ENCODE data around the gene TMCO4. TPM values are rescaled to one million over a fixed set of nuclear protein-coding genes. Genes with fewer than 3 reads are reported as not detected.

Gene TMCO4
- total RNA-seq, 1 experiment from 2014 or later = 15.1 TPM

DNA sequence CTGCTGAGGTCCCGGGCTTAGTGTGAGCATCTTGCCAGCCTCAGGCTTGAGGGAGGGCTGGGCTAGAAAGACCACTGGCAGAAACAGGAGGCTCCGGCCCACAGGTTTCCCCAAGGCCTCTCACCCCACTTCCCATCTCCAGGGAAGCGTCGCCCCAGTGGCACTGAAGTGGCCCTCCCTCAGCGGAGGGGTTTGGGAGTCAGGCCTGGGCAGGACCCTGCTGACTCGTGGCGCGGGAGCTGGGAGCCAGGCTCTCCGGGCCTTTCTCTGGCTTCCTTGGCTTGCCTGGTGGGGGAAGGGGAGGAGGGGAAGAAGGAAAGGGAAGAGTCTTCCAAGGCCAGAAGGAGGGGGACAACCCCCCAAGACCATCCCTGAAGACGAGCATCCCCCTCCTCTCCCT, 142.2 kb downstream of the TMCO4 start:
- H3K36me3 Mint-ChIP-seq (ENCODE audit: insufficient read depth, unreplicated experiment) = no peaks in the 10 kb centered on the region
- intact Hi-C loops (cut with micrococcal nuclease; ENCODE audit: unreplicated experiment) = no loop called here
- no peaks in the 10 kb centered on the region for H3K9me3 Mint-ChIP-seq (ENCODE audit: unreplicated experiment)
- TF ChIP-seq, protein P1, sequence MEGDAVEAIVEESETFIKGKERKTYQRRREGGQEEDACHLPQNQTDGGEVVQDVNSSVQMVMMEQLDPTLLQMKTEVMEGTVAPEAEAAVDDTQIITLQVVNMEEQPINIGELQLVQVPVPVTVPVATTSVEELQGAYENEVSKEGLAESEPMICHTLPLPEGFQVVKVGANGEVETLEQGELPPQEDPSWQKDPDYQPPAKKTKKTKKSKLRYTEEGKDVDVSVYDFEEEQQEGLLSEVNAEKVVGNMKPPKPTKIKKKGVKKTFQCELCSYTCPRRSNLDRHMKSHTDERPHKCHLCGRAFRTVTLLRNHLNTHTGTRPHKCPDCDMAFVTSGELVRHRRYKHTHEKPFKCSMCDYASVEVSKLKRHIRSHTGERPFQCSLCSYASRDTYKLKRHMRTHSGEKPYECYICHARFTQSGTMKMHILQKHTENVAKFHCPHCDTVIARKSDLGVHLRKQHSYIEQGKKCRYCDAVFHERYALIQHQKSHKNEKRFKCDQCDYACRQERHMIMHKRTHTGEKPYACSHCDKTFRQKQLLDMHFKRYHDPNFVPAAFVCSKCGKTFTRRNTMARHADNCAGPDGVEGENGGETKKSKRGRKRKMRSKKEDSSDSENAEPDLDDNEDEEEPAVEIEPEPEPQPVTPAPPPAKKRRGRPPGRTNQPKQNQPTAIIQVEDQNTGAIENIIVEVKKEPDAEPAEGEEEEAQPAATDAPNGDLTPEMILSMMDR (IDR thresholded peaks at IDR 0.05; ENCODE audit: insufficient read depth in 1 of 2, low read depth in 1 of 2, low read length in 1 of 2, severe bottlenecking in 1 of 2, unreplicated experiment in 1 of 2) = no peak
- Histone ChIP-seq H3K9me3 (no peaks in the 10 kb centered on the region), H3K4me3 (ENCODE audit: low read depth, low read length) (no peak overlapping the region), H3K36me3 (ENCODE audit: control insufficient read depth, insufficient read depth, low read length) (no peaks in the 10 kb centered on the region), H3K27me3 (replicated peaks; ENCODE audit: control insufficient read depth, insufficient read depth, low read length) (no peaks in the 10 kb centered on the region), H3K4me1 (no peaks in the 10 kb centered on the region)
- no peak overlapping the region for H3K27ac Mint-ChIP-seq (ENCODE audit: unreplicated experiment)
- no peak overlapping the region for H3K4me3 Mint-ChIP-seq (ENCODE audit: unreplicated experiment)
- POLR2A ChIA-PET = no interaction called here
- CTCF ChIA-PET = interaction anchor here (0.6 kb wide), 1 partner anchor 98 kb away, joined by 3 read pairs; no protein-coding TSS in a partner anchor
- no peaks in the 10 kb centered on the region for H3K27me3 Mint-ChIP-seq (ENCODE audit: insufficient read depth, unreplicated experiment)
- TSS peak; percentile 81 for BruUV-seq (replicated peaks)
- no peak for DNase-seq
- H3K4me1 Mint-ChIP-seq (ENCODE audit: low read depth, unreplicated experiment) = peaks cover 6% of the 10 kb centered on the region

DNA sequence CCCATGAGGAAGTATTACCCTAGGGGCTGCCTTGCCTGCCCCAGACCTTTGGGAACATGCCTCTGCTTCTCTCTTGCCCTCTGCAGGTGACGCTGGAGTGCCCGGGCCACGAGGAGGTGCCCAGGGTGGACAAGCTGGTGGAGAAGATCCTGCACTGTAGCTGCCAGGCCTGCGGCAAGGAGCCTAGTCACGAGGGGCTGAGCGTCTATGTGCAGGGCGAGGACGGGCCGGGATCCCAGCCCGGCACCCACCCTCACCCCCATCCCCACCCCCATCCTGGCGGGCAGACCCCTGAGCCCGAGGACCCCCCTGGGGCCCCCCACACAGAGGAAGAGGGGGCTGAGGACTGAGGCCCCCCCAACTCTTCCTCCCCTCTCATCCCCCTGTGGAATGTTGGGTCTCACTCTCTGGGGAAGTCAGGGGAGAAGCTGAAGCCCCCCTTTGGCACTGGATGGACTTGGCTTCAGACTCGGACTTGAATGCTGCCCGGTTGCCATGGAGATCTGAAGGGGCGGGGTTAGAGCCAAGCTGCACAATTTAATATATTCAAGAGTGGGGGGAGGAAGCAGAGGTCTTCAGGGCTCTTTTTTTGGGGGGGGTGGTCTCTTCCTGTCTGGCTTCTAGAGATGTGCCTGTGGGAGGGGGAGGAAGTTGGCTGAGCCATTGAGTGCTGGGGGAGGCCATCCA, 142.8 kb downstream of the TMCO4 start:
- Histone ChIP-seq H3K36me3 (ENCODE audit: control insufficient read depth, insufficient read depth, low read length) (no peaks in the 10 kb centered on the region), H3K9me3 (no peaks in the 10 kb centered on the region), H3K4me1 (no peaks in the 10 kb centered on the region), H3K4me3 (ENCODE audit: low read depth, low read length) (no peak overlapping the region), H3K27me3 (replicated peaks; ENCODE audit: control insufficient read depth, insufficient read depth, low read length) (no peaks in the 10 kb centered on the region)
- no peaks in the 10 kb centered on the region for H3K9me3 Mint-ChIP-seq (ENCODE audit: unreplicated experiment)
- ChIA-PET CTCF (interaction anchor here (0.6 kb wide), 1 partner anchor 98 kb away, joined by 3 read pairs; no protein-coding TSS in a partner anchor), POLR2A (no interaction called here)
- TF ChIP-seq, protein P1 (IDR thresholded peaks at IDR 0.05; ENCODE audit: insufficient read depth in 1 of 2, low read depth in 1 of 2, low read length in 1 of 2, severe bottlenecking in 1 of 2, unreplicated experiment in 1 of 2) = no peak
- no peaks in the 10 kb centered on the region for H3K36me3 Mint-ChIP-seq (ENCODE audit: insufficient read depth, unreplicated experiment)
- H3K27me3 Mint-ChIP-seq (ENCODE audit: insufficient read depth, unreplicated experiment) = no peaks in the 10 kb centered on the region
- intact Hi-C loops (cut with micrococcal nuclease; ENCODE audit: unreplicated experiment) = no loop called here
- DNase-seq = no peak
- no peak overlapping the region for H3K27ac Mint-ChIP-seq (ENCODE audit: unreplicated experiment)
- H3K4me3 Mint-ChIP-seq (ENCODE audit: unreplicated experiment) = no peak overlapping the region
- H3K4me1 Mint-ChIP-seq (ENCODE audit: low read depth, unreplicated experiment) = peaks cover 6% of the 10 kb centered on the region
- no TSS peak for BruUV-seq (replicated peaks)

DNA sequence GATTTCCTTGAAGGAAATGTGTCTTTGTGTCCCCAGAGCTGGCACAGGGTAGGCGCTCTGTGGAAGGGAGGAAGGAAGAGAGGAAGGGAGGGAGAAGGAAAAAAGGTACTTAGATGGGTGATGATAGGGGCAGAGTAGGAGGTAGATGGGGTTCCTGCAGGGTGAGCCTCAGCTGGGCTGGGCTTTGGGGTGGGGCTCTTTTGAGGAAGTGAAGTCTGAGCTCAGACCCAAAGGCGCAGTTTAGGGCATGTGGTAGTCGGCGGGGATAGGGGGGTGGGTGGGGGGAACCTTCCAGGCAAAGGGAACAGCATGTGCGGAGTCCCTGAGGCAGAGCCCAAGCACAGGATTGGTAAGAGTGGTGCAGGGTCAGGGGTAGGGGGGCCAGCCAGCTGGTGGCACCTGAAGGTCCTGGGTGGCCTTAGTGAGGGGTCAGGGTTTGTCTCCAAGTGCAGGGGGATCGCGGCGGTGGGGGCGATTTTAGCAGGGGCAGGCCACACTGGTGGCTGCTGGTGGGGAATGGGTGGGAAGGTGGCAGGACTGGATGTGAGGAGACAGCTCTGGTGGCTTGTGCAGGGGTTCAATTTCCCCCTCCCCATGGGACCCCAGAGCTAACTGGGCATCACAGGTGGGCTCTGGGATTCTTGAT, 143.5 kb downstream of the TMCO4 start:
- Histone ChIP-seq H3K27me3 (replicated peaks; ENCODE audit: control insufficient read depth, insufficient read depth, low read length) (no peaks in the 10 kb centered on the region), H3K36me3 (ENCODE audit: control insufficient read depth, insufficient read depth, low read length) (no peaks in the 10 kb centered on the region), H3K4me3 (ENCODE audit: low read depth, low read length) (no peak overlapping the region), H3K9me3 (no peaks in the 10 kb centered on the region), H3K4me1 (no peaks in the 10 kb centered on the region)
- peaks cover 6% of the 10 kb centered on the region for H3K4me1 Mint-ChIP-seq (ENCODE audit: low read depth, unreplicated experiment)
- ChIA-PET POLR2A (no interaction called here), CTCF (no interaction called here)
- no peak for DNase-seq
- H3K9me3 Mint-ChIP-seq (ENCODE audit: unreplicated experiment) = no peaks in the 10 kb centered on the region
- no peaks in the 10 kb centered on the region for H3K36me3 Mint-ChIP-seq (ENCODE audit: insufficient read depth, unreplicated experiment)
- TF ChIP-seq, protein P1 (IDR thresholded peaks at IDR 0.05; ENCODE audit: insufficient read depth in 1 of 2, low read depth in 1 of 2, low read length in 1 of 2, severe bottlenecking in 1 of 2, unreplicated experiment in 1 of 2) = no peak
- H3K4me3 Mint-ChIP-seq (ENCODE audit: unreplicated experiment) = no peak overlapping the region
- H3K27ac Mint-ChIP-seq (ENCODE audit: unreplicated experiment) = no peak overlapping the region
- H3K27me3 Mint-ChIP-seq (ENCODE audit: insufficient read depth, unreplicated experiment) = no peaks in the 10 kb centered on the region
- no TSS peak for BruUV-seq (replicated peaks)
- intact Hi-C loops (cut with micrococcal nuclease; ENCODE audit: unreplicated experiment) = no loop called here
